Skeletal muscle tissue (tissue), 4 donors: ENCODE measurements around the gene CDC42EP2. TPM values are rescaled to one million over a fixed set of nuclear protein-coding genes. Genes with fewer than 3 reads are reported as not detected.

Experiments
- H3K27ac ChIP-seq: one replicate; pipeline ENCODE4 v1.7.0; 2013; ENCODE audit warnings: mild to moderate bottlenecking, low read depth, low read length, inconsistent platforms
- H3K27me3 ChIP-seq, 3 donors: one replicate each; pipeline ENCODE4 v1.7.0; 2013; ENCODE audit warnings: low read length in 3 of 3; ENCODE audit not compliant: control insufficient read depth in 3 of 3, insufficient read depth in 3 of 3
- H3K36me3 ChIP-seq, 3 donors: one replicate each; pipeline ENCODE4 v1.7.0; 2013; ENCODE audit warnings: low read length in 3 of 3; ENCODE audit not compliant: control insufficient read depth in 3 of 3, insufficient read depth in 3 of 3
- H3K4me1 ChIP-seq, 3 donors: one replicate each; pipeline ENCODE4 v1.7.0; 2013; ENCODE audit warnings: low read length in 3 of 3, mild to moderate bottlenecking in 3 of 3; ENCODE audit not compliant: control insufficient read depth in 3 of 3, insufficient read depth in 3 of 3
- H3K4me3 ChIP-seq, 3 donors: one replicate each; pipeline ENCODE4 v1.7.0; 2013; ENCODE audit warnings: low read length in 3 of 3
- H3K9ac ChIP-seq, 3 donors: one replicate each; pipeline ENCODE4 v1.7.0; 2013; ENCODE audit warnings: low read length in 3 of 3, mild to moderate bottlenecking in 3 of 3, moderate library complexity in 2 of 3, low read depth in 1 of 3
- H3K9me3 ChIP-seq, 3 donors: one replicate each; pipeline ENCODE4 v1.7.0; 2013; ENCODE audit warnings: low read length in 3 of 3; ENCODE audit not compliant: control insufficient read depth in 3 of 3
- total RNA-seq: library from RNA; depleted of rRNA; stranded (reverse); fragments of >200 nt; gene quantifications from one replicate; pipeline ENCODE4 v1.2.3, GENCODE V29; 2014
- donor health status: Osteomylitis.

The CDC42EP2 gene
- total RNA-seq, 1 donor from 2014 or later: 19.3 TPM

GRCh38 chr11:65317025-65317786 lies 2.5 kb downstream of the CDC42EP2 start:
- Histone ChIP-seq H3K9me3 (no peaks in the 10 kb centered on the region), H3K4me3 (peak overlapping the region; percentile 78 to 82 (median 81)), H3K27me3 (no peaks in the 10 kb centered on the region), H3K9ac (peak overlapping the region in 2 of 3 donors; percentile 53 to 84), H3K4me1 (peaks cover 31 to 49% (median 41%) of the 10 kb centered on the region in 3 donors), H3K27ac (peak overlapping the region; percentile 86), H3K36me3 (peaks cover 10 to 14% (median 13%) of the 10 kb centered on the region in 3 donors)

- H3K9me3 ChIP-seq: no peaks in the 10 kb centered on the region
- H3K36me3 ChIP-seq: peaks cover 13 to 14% (median 14%) of the 10 kb centered on the region in 3 donors
- H3K27ac ChIP-seq: no peak overlapping the region
- H3K4me3 ChIP-seq: no peak overlapping the region
- H3K27me3 ChIP-seq: no peaks in the 10 kb centered on the region
- peak overlapping the region in 1 of 3 donors; percentile 25 for H3K9ac ChIP-seq
- peaks cover 26 to 33% (median 31%) of the 10 kb centered on the region in 3 donors for H3K4me1 ChIP-seq
These were observed 5.9 kb downstream of the CDC42EP2 start for GRCh38 chr11:65320386-65321075.

- H3K36me3 ChIP-seq: peaks cover 13 to 14% (median 14%) of the 10 kb centered on the region in 3 donors
- H3K4me1 ChIP-seq: peaks cover 21 to 29% (median 26%) of the 10 kb centered on the region in 3 donors
- no peak overlapping the region for H3K27ac ChIP-seq
- H3K9me3 ChIP-seq: no peaks in the 10 kb centered on the region
- no peak overlapping the region for H3K4me3 ChIP-seq
- no peaks in the 10 kb centered on the region for H3K27me3 ChIP-seq
- no peak overlapping the region for H3K9ac ChIP-seq
These were observed 6.4 kb downstream of the CDC42EP2 start for GRCh38 chr11:65321076-65321475.

- no peaks in the 10 kb centered on the region for H3K27me3 ChIP-seq
- no peak overlapping the region for H3K27ac ChIP-seq
- no peak overlapping the region for H3K4me3 ChIP-seq
- peaks cover 14 to 23% (median 17%) of the 10 kb centered on the region in 3 donors for H3K4me1 ChIP-seq
- no peak overlapping the region for H3K9ac ChIP-seq
- no peaks in the 10 kb centered on the region for H3K9me3 ChIP-seq
- H3K36me3 ChIP-seq: peaks cover 13 to 14% (median 14%) of the 10 kb centered on the region in 3 donors
These were observed 7.3 kb downstream of the CDC42EP2 start for GRCh38 chr11:65321828-65322485.

- H3K36me3 ChIP-seq: peaks cover 13 to 14% (median 14%) of the 10 kb centered on the region in 3 donors
- peaks cover 14 to 21% (median 16%) of the 10 kb centered on the region in 3 donors for H3K4me1 ChIP-seq
- no peaks in the 10 kb centered on the region for H3K9me3 ChIP-seq
- H3K9ac ChIP-seq: no peak overlapping the region
- H3K4me3 ChIP-seq: no peak overlapping the region
- H3K27me3 ChIP-seq: no peaks in the 10 kb centered on the region
- H3K27ac ChIP-seq: no peak overlapping the region
These were observed 9.1 kb downstream of the CDC42EP2 start for GRCh38 chr11:65323813-65324212.

- Histone ChIP-seq H3K9me3 (no peaks in the 10 kb centered on the region), H3K36me3 (peaks cover 12 to 14% (median 13%) of the 10 kb centered on the region in 3 donors), H3K27ac (no peak overlapping the region), H3K9ac (no peak overlapping the region), H3K4me1 (peaks cover 12 to 22% (median 14%) of the 10 kb centered on the region in 3 donors), H3K4me3 (no peak overlapping the region), H3K27me3 (no peaks in the 10 kb centered on the region)
These were observed 10.8 kb downstream of the CDC42EP2 start for GRCh38 chr11:65325435-65325834.

GRCh38 chr11:65327021-65327420 lies 12.4 kb downstream of the CDC42EP2 start:
- H3K27me3 ChIP-seq: no peaks in the 10 kb centered on the region
- H3K4me3 ChIP-seq: no peak overlapping the region
- H3K27ac ChIP-seq: no peak overlapping the region
- H3K9ac ChIP-seq: no peak overlapping the region
- H3K4me1 ChIP-seq: peaks cover 2 to 7% (median 3%) of the 10 kb centered on the region in 3 donors
- peaks cover 0 to 3% (median 1%) of the 10 kb centered on the region in 3 donors for H3K36me3 ChIP-seq
- H3K9me3 ChIP-seq: no peaks in the 10 kb centered on the region

GRCh38 chr11:65329478-65329877 lies 14.8 kb downstream of the CDC42EP2 start:
- peak overlapping the region in 1 of 3 donors; percentile 45 for H3K4me3 ChIP-seq
- peaks cover 2 to 6% (median 3%) of the 10 kb centered on the region in 3 donors for H3K4me1 ChIP-seq
- H3K9me3 ChIP-seq: no peaks in the 10 kb centered on the region
- H3K27ac ChIP-seq: no peak overlapping the region
- no peaks in the 10 kb centered on the region for H3K27me3 ChIP-seq
- peak overlapping the region in 1 of 3 donors; percentile 64 for H3K9ac ChIP-seq
- peaks cover 0 to 2% (median 0%) of the 10 kb centered on the region in 3 donors for H3K36me3 ChIP-seq

GRCh38 chr11:65329944-65330403 lies 15.3 kb downstream of the CDC42EP2 start:
- Histone ChIP-seq H3K27ac (no peak overlapping the region), H3K9ac (peak overlapping the region in 1 of 3 donors; percentile 64), H3K9me3 (no peaks in the 10 kb centered on the region), H3K36me3 (peaks cover 0 to 2% (median 0%) of the 10 kb centered on the region in 3 donors), H3K4me3 (peak overlapping the region in 1 of 3 donors; percentile 45), H3K27me3 (no peaks in the 10 kb centered on the region), H3K4me1 (peaks cover 7 to 11% (median 8%) of the 10 kb centered on the region in 3 donors)
